GM18511 (cell line): ENCODE results near the gene TRIM37.
"Not testable (repeated sequence)": the region's sequence is repeated elsewhere in the genome, so short reads cannot be mapped to it uniquely, and the experiment has no call there.

Experiments used
- ATAC-seq: cut with Tn5 transposase; IDR thresholded peaks from one replicate; pipeline ENCODE4 v1.9.1; 2021; ENCODE audit warnings: mild to moderate bottlenecking, moderate library complexity; ENCODE audit not compliant: unreplicated experiment

TRIM37 gene

GRCh38 chr17:59106463-59107305 lies at the start of gene TRIM37:
TRIM37 (minus strand) TSS chr17:59106880; CDS start chr17:59106461, 419 bp downstream.
- ATAC-seq, result peak; percentile 91

GRCh38 chr17:59155439-59156177 lies 48.9 kb upstream of the TRIM37 start, which contains the start of gene PRR11:
PRR11 (plus strand) TSS chr17:59155746; CDS start chr17:59169753, 14,007 bp downstream.
- peak; percentile 91 for ATAC-seq

GRCh38 chr17:59154721-59155438 lies 48.2 kb upstream of the TRIM37 start, which contains the start of gene SKA2:
SKA2 (minus strand) TSS chr17:59155186; CDS start chr17:59155163, 23 bp downstream.
- ATAC-seq, result peak; percentile 89

GRCh38 chr17:59154292-59154720 lies 47.6 kb upstream of the TRIM37 start:
- no peak for ATAC-seq

- no peak for ATAC-seq
Observed at GRCh38 chr17:59152925-59153324, 46.2 kb upstream of the TRIM37 start.

GRCh38 chr17:59151591-59151990 lies 44.9 kb upstream of the TRIM37 start:
- ATAC-seq, result no peak

- no peak for ATAC-seq
Observed at GRCh38 chr17:59151006-59151405, 44.3 kb upstream of the TRIM37 start.

- ATAC-seq, result no peak
Observed at GRCh38 chr17:59149841-59150511, 43.3 kb upstream of the TRIM37 start.

- no peak for ATAC-seq
Observed at GRCh38 chr17:59149051-59149450, 42.4 kb upstream of the TRIM37 start.

GRCh38 chr17:59145571-59146096 lies 39.0 kb upstream of the TRIM37 start:
- ATAC-seq, result no peak

GRCh38 chr17:59141860-59142259 lies 35.2 kb upstream of the TRIM37 start:
- ATAC-seq, result no peak

GRCh38 chr17:59139939-59140338 lies 33.3 kb upstream of the TRIM37 start:
- ATAC-seq, result no peak

GRCh38 chr17:59138339-59138738 lies 31.7 kb upstream of the TRIM37 start:
- ATAC-seq, result not testable (repeated sequence)

GRCh38 chr17:59131131-59131530 lies 24.5 kb upstream of the TRIM37 start:
- no peak for ATAC-seq

GRCh38 chr17:59129814-59130213 lies 23.1 kb upstream of the TRIM37 start:
- ATAC-seq, result no peak

- ATAC-seq, result no peak
Observed at GRCh38 chr17:59126809-59127417, 20.2 kb upstream of the TRIM37 start.

GRCh38 chr17:59124665-59125064 lies 18.0 kb upstream of the TRIM37 start:
- ATAC-seq, result no peak

GRCh38 chr17:59121901-59122480 lies 15.3 kb upstream of the TRIM37 start:
- ATAC-seq, result no peak

- no peak for ATAC-seq
Observed at GRCh38 chr17:59115474-59115873, 8.8 kb upstream of the TRIM37 start.
